LoVo (cell line): ENCODE data around the gene TDRD7.
A peak's percentile ranks its signal among the peaks of the same experiment; 100 is the strongest.
"Not testable (repeated sequence)": the region's sequence is repeated elsewhere in the genome, so short reads cannot be mapped to it uniquely, and the experiment has no call there.

Experiments
- DNase-seq: peaks from one replicate; pipeline ENCODE4 v3.0.0-alpha.2; 2016; ENCODE audit warnings: low spot score

The TDRD7 gene

DNA sequence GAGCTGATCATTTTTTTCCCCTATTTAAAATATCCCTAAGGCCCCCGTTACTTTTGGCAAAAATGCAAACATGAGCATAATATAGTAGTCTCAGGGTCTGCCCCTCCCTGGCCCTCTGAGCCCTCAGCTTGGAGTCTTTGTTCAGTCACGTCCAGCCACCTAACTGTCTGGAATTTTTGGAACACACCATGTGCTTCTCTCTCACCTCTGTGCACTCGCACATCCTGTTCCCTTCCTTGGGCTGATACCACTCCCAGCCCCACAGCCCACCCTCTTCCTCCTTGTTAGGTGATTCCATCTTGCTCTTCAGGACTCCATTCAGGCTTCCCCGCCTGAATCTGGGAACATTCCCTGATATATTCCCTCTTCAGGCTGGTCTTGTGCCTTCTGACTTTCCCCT lies 16.0 kb downstream of the TDRD7 start:
- DNase-seq: no peak

DNA sequence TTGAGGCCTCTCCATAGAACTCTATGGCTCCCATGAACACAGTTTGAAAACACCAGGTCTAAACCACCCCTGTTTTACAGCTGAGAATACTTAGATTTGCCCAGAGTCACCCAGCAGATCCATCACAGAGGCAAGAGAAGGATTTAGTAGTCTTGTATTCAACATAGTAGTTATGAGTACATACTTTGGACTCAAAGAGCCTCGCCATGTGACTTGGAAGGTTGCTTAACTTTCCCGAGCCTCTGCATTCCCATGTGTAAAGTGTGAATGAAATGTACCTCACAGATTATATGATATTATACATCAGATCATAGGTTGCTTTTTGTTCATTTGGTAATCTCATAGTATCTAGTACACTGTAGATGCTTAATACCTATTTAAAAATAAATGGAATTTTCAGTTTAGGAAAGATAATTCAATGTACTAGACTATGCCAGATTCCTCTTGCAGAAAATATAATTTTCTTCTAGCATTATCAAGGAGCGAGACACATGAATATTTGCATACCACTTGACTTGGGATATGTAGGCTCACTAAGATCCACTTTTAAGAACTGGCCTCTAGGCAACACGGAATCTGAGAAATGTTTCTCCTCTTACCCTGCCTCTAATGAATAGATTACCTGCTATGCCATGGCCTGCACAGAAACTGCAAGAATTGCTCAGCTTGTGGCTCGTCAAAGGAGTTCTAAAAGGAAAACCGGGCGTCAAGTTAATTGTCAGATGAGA lies 18.6 kb downstream of the TDRD7 start:
- DNase-seq: no peak

DNA sequence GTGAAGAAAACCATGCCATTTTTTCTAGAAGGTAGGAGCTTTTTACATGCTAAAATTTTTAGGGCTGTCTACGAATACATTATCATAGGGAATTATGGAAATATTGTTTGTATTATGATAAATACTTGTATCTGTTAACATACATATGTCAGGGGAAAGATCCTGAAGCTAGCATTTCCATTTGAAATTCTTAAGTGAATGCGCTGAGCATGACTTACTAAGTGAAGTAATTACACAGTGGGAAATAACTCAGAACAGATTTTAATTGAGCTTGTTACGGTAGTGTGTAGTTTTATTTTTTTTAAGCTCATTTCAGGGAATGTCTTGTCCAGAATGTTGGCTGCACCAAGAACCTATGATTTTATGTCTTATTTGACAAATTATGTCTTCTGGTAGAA lies 19.1 kb downstream of the TDRD7 start:
- DNase-seq: no peak

DNA sequence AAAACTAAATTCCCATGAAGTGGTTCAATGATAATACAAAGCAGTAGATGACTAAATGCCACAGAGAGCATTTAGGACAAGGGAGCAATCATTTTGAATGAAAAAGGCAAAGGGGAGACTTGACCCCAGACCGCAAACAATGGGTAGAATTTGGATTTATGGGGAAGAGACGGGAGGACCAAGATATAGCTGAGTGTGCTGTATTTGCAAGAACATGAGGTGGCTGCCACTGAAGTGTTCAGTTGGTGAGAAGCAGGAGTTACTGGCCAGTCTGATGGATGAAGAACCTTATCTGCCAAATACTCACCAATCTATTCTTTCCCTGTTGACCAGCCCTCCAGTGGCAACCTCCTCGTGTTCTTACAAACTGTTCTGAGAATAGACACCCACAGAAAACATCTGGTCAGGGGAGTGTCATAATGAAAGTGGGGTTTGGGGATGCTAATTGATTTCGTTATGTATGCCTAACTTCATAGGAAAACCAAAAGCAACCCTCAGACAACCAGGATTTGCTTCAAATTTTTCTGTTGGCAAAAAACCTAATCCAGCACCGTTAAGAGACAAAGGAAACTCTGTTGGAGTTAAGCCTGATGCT lies 19.8 kb downstream of the TDRD7 start:
- no peak for DNase-seq

DNA sequence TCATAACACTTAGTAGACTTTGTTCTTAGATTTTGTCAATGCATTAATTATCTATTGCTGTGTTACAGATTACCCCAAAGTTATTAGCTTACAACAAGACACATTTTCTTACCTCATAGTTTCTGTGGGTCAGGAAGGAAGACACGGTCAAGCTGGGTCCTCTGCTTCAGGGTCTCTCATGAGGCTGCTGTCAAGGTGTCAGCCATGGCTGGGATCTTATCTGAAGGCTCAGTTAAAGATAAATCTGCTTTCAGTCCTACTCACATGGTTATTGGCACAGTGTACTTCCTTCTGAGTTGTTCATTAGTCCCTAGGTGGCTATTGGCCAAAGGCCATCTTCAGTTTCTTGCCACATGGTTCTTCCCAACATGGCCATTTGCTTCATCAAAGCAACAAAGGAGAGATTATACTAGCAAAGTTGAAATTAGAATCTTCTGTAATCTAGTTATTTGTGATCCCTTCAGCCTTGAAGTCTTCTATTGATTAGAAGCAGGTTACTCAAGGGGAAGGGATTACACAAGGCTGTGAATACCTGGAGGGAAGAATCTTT lies 25.2 kb downstream of the TDRD7 start:
- no peak for DNase-seq

DNA sequence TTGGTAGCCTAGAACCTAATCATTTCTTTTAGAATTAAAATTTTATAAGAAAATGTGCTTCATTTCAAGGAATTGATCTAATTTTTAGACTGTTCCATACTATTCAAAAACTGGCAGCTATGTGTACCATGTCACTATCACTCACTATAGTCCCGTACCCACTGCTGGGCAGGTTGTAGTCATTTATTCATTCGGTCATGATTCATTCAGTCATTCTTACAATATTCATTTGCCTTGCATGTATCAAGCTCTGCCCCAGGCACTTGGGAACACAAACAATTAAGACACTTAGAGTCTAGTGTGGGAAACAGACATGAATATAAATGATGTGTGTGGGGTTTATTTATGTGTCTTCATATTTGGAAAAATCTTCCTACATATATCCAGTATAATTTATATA lies 26.4 kb downstream of the TDRD7 start:
- DNase-seq: no peak

DNA sequence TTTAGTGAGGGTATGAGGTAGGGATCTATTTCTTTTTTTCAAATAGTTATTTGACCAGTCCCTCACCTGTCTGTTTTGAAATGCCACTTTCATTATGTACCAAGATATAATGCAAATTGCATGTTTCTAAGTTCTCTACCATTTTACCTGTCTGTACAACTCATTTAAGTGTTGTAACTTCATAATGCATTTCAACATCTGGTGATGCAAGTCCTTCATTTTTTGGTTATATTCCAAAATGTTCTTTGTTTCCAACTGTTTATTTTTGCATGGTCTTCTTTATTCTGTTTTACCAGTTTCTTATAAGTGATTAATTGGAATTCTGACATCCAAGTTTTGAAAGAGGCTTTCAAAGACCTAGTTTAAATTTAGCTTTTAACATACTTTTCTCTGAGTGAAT lies 26.8 kb downstream of the TDRD7 start:
- no peak for DNase-seq

DNA sequence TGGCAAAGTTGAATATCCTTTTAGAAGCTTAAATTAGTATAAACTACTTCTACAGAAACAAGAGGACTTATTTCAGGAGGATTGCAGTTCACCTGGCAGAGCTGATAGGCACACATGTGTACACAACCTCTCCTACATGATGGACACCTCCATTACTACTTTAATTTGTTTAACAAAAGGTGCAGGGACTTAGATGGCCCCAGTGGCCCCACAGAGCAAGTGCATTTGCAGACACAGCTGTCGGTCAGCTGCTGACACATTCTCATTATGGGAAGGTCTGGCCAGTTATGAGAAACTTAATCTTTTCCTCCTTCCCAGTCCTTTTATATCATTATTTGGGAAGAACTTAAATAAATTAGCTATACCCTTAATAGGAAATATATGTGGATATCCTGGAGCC lies 28.3 kb downstream of the TDRD7 start:
- DNase-seq: no peak

DNA sequence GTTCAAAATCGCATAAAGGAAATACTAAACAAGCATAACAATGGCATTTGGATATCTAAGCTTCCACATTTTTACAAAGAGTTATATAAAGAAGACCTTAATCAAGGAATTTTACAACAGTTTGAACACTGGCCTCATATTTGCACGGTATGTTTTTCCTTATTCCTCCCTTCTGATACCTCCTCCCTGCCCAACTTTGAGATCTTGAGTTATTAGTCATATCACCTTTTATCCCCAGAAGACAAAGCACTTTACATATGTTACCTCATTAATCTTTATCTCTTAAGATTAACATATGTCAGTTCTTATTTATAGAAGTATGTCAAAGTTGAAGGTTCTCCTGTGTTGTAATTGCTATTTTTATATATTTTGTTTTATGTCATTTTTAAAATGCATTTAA lies 29.8 kb downstream of the TDRD7 start:
- peak; percentile 2 for DNase-seq

DNA sequence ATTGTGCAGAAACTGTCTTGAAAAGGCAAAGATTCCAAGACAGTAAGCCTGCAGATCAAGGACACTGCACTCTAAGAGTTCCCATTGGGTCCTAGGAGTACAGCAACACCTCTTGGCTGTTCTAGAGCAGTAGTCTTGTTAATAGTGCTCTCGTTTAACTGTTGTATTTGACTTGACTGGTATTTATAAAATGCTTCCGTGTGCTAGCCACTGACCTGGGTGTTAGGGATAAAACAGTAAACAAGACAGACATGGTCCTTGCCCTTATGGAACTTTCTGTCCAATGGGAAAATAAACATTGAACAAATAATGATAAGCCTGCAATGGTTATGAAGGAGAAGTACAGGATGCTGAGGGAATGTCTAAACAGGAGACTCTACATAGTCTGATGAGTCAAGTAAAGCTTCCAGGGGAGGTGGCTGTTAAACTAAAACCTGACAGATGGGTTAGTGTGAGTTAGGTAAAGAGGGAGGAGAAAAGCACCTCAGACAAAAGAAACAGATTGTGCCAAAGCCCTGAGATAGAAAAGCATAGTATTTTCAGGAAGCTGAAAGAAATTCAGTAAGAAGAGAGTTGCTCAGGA lies 33.3 kb downstream of the TDRD7 start:
- no peak for DNase-seq

DNA sequence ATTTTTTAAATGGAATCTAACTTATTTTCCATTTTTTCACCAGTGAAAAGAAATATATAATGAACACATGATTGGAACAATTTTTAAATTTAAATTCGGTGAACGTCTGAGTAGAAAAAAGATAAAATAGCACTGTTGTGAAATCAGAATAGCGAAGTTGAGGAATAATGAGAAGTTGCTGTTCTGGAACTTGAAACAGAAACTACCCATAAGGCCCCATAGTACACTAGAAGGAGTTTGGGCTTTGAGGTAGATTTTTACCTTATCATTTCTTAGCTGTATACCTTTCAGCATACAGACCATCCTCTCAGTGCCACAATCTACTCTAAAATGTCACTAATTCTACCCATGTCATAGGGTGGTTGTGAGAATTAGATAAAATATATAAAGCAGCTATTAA lies 35.1 kb downstream of the TDRD7 start:
- DNase-seq: no peak

DNA sequence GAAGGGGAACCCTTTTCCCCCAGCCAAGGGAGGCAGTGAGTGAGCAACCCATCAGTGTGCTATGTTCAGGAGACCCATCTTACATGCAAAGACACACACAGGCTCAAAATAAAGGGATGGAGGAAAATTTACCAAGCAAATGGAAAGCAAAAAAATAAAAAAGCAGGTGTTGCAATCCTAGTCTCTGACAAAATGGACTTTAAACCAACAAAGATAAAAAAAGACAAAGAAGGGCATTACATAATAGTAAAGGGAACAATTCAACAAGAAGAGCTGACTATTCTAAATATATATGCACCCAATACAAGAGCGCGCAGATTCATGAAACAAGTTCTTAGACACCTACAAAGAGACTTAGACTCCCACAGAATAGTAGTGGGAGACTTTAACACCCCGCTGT lies 41.7 kb downstream of the TDRD7 start:
- DNase-seq: not testable (repeated sequence)

DNA sequence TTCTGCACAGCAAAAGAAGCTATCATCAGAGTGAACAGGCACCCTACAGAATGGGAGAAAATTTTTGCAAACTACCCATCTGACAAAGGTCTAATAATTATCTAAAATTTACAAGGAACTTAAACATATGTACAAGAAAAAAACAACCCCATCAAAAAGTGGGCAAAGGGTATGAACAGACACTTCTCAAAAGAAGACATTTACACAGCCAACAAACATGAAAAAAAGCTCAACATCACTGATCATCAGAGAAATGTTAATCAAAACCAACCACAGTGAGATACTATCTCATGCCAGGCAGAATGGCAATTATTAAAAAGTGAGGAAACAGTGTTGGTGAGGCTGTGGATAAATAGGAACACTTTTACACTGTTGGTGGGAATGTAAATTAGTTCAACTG lies 44.9 kb downstream of the TDRD7 start:
- DNase-seq: not testable (repeated sequence)

DNA sequence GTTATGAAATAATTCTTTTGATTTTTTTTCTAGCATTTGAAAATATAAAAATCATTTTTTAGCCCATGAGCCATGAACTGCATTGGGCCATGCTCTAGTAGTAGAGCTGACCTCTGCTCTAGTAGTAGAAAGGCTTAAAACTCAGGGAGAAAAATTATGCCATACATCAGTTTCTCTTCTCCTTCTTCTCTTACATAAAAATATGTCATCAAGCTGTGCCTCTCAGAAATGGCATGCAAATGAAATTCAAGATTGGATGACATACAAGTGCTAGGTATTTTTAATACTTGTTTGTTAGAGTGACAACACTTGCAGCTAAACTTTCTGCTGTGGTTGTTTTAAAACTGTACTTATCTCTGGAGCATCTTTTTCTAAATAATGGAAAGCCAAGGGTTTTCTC lies 47.4 kb downstream of the TDRD7 start:
- no peak for DNase-seq

DNA sequence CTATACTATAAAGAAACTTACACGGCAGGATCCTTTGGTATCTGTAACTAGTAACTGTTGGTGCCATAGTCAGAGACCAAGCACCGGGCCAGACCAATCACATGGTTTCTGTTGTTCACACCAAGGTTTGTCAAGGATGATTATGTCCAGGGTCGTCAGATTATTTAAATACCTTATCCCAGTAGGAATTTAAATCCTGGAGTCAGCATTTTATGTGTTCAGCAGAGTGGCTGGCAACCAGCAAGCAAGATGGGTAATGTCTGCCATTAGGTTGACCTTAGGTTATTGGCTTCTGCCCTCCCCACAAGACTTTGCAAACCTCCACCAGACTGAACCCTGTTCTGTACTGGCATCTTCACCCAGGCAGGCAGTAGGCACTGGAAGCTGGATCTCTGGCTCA lies 50.3 kb downstream of the TDRD7 start:
- no peak for DNase-seq

DNA sequence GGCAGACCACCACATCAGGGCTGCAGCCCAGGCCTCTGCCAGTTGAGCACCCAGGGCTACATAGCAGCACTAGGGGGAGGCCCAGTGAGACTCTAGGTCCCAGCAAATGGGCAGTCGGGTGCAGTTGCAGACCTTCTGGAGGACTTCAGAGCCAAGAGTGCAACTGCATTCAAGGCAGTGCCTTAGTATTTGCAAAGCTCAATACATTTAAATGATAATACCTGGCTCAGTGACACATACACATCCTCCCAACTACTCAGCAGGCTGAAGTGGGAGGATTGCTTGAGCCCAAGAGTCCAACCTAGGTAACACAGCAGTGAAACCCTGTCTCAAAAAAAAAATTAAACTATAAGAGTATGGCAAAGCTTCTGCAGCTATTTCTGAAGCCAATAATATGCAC lies 51.0 kb downstream of the TDRD7 start:
- DNase-seq: no peak

DNA sequence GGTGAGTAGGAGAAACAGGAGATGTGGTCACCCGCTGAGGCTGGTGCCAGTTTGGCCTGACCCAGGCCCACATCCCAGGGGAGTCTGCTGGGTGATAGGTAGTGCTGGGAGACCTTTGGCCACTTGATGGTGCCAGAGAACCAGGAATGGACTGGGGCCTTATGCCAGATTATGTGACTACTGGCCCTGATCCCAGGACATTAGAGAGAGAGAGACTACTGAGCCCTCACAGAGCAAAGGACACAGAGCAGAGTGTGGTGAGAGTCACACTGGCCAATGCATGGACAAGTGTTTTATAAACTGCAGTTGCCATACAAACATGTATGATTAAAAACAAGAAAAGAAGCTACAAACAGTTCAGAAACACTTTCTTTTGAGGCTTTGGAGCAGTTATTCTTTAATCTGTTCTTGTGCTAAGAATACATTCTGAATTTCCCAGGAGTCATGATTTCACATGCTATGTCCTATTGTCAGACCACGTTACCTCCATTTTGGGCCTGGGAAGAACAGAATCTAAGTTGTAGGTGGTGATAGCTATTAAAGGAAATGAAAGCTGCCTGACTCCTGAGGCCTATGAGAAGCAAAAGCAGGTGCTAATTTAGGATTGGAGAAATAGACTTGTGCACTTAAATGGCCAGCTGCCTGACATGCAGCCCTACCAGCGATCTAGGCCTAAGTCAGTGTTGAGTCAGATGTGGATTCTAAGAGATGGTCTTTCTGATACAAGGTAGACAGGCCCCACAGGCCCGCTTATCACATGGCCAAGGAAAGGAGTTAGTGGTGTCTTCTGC lies 57.0 kb downstream of the TDRD7 start:
- peak; percentile 16 for DNase-seq

DNA sequence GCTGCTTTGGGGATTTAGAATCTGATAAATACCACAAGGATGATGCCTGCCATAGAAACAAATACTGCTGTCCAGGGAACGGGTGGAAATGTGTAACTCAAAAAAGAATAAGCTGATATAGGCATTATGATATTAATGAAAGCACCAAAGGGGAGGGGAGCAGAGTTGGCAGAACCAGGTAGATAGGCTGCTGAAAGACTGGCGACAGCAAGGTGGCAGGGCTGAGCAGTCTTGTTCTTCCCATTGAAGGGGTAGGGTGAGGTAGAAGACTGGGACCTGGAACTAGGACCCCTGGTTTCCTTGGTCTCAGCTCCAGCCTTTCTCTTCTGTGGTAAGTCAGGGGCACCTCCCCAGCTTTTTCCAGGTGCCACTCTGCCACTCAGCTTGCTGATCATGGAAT lies 58.2 kb downstream of the TDRD7 start:
- no peak for DNase-seq

DNA sequence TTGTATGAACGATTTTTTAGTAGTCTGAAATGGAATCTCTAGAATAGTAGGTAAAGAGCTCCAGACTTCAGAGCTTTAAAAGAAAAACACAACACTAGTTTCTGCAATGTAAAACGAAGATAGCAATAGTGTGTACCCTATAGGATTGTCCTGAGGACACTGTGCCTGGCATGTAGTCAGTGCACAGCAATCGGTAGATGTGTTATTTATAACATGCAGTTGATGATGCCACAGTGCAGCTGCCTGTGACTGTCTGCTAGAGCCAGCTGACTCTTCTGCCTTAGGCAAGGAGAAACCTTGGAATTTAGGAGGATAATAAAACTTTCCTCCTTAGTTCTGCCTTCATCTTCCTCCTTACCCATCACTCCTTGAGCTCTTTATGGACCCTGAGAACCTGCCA lies 61.8 kb downstream of the TDRD7 start:
- DNase-seq: no peak

DNA sequence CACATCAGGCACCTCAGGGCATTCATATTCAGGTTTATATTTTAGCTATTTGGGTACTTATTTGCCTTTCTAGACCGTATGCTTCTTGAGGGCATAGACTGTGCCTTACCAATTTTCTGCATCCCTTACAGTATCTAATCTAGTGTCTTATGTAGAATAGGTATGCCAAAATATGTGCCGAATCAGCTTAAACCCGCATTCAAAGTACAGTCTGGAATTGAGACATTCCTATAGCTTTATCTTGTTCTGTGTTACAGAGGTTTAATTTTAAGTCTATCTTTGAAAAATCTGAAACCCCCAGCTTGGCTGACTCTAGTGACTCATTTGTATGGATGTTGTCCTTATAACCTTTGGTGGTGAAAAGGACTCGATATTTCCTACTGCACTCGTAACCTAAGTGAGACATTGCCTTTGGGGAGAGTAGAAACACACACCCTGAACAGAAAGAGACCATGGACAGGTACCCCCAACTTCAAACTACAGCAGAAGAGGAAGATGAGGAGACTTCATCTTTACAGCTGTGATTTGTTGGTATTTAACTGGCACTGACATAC lies 62.6 kb downstream of the TDRD7 start:
- no peak for DNase-seq

DNA sequence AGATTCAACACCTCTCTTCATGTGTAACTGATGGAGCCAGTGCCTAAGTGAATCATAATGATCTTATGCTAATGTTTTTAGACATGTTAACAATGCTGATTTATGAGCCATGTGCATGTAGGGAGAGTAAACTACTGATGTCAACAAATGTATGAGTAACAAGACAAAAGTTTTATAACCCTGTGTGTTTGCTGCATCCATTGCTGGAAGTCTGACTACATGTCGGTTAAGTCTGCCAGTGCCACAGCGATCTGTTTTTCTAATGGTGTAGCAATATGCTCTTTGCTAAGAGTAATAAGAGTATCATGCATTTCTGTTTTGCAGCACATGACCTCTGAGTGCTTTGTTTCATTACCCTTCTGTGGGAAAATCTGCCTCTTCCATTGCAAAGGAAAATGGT lies 63.2 kb downstream of the TDRD7 start:
- no peak for DNase-seq

DNA sequence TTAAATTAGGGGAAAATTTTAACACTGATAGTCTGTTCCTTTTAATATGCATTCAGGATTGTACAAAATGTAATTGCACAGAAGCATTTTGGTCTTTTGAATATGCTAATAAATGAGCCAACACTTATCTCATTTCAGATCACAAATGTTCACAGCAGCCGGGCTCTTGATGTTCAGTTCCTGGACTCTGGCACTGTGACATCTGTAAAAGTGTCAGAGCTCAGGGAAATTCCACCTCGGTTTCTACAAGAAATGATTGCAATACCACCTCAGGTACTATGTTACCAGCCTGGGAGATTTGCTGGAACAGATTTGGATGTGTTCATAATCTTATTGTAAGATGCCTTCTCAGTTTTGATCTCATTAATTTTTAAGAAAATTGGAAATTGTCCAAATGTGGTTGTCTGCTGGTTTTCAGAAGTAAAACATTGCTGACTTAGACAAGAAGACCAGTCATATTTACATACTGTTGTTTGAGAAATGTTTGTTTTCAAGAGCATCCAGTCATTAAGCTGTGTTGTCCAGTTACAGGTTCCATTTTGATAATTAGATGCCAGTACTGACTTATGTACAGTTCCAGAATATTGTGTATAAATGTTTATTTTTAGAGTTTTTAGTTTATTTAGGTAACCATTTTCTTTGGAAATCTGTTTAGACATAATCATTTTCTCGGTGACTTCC lies 66.5 kb downstream of the TDRD7 start:
- DNase-seq: no peak
